H1 (cell line): ENCODE data around the gene IAH1. TPM values are rescaled to one million over a fixed set of nuclear protein-coding genes. Genes with fewer than 3 reads are reported as not detected.

Source experiments
- ATF3 ChIP-seq: IDR thresholded peaks from 2 replicates; pipeline ENCODE4 v1.6.1; 2011; ENCODE audit warnings: low read depth, mild to moderate bottlenecking, low read length; ENCODE audit not compliant: insufficient read depth
- KDM4A ChIP-seq: IDR thresholded peaks from one replicate; pipeline ENCODE4 v1.7.1; 2012; ENCODE audit warnings: low read depth, mild to moderate bottlenecking, moderate library complexity, low read length, inconsistent platforms; ENCODE audit not compliant: severe bottlenecking
- KDM5A ChIP-seq: fragments of 200-600 bp; IDR thresholded peaks from 2 replicates; pipeline ENCODE4 v1.7.1; 2012; ENCODE audit warnings: mild to moderate bottlenecking, low read length, inconsistent platforms, mixed read lengths
- POLR2A ChIP-seq, 2 experiments: IDR thresholded peaks; 1 replicate in 1 of 2; 2 replicates in 1 of 2; pipeline ENCODE4 v1.6.1; 2011; ENCODE audit warnings: low read depth in 2 of 2, low read length in 2 of 2, mild to moderate bottlenecking in 2 of 2; ENCODE audit errors: control extremely low read depth in 1 of 2
- SAP30 ChIP-seq: fragments of 300-600 bp; sonication (generic); IDR thresholded peaks from 2 replicates; pipeline ENCODE4 v1.7.1; 2012; ENCODE audit warnings: low read length, moderate library complexity, mild to moderate bottlenecking, inconsistent platforms; ENCODE audit not compliant: insufficient read depth, insufficient replicate concordance
- polyA plus RNA-seq, 7 experiments: library from polyadenylated mRNA; depleted of rRNA in 3 of 7; stranded (reverse) in 5 of 7; unstranded in 2 of 7; fragments of >200 nt in 5 of 7; fragments of 200-250 nt in 2 of 7; gene quantifications; 1 replicate in 5 of 7; 2 replicates in 1 of 7; 4 replicates in 1 of 7; pipeline versions ENCODE4 v1.2.1 to v1.2.3, GENCODE V29; 2011 to 2013; ENCODE audit warnings: missing spikeins in 2 of 7, mixed read lengths in 2 of 7
- total RNA-seq: library from RNA; stranded (reverse); fragmentation: NEBNext Ultra II Directional; extraction: Animal tissue kit (Norgen Biotek cat#: 25700); gene quantifications from 2 replicates; pipeline ENCODE4 v1.2.1, GENCODE V29; 2021

IAH1 gene
- total and polyA plus RNA-seq, 2 of the 8 experiments (the other 6 are each of a cell fraction or from before 2014, with no cell fraction given): 15.1 to 21.5 TPM

- TF ChIP-seq ATF3 (no peak), KDM5A (no peak), POLR2A (IDR thresholded peaks at IDR 0.05; ENCODE audit: control extremely low read depth in 1 of 2, low read depth in 2 of 2, low read length in 2 of 2) (no peak), SAP30 (no peak), KDM4A (no peak)
These were observed 23.9 kb downstream of the IAH1 start (continued) for GRCh38 chr2:9498210-9498609.
